Measurements from ENCODE around the gene E2F1. TPM values are rescaled to one million over a fixed set of nuclear protein-coding genes. Genes with fewer than 3 reads are reported as not detected.

Gene E2F1, protein sequence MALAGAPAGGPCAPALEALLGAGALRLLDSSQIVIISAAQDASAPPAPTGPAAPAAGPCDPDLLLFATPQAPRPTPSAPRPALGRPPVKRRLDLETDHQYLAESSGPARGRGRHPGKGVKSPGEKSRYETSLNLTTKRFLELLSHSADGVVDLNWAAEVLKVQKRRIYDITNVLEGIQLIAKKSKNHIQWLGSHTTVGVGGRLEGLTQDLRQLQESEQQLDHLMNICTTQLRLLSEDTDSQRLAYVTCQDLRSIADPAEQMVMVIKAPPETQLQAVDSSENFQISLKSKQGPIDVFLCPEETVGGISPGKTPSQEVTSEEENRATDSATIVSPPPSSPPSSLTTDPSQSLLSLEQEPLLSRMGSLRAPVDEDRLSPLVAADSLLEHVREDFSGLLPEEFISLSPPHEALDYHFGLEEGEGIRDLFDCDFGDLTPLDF
- 66.0 TPM for total RNA-seq (ENCODE audit: unreplicated experiment)
- long read RNA-seq, transcript E2F1-201 (7 exons, 2,503 nt), result major isoform, 8 of 12 reads
- long read RNA-seq, partial matches to known transcripts, result 2 of 12 reads
- long read RNA-seq, other reads (novel, unspliced or antisense), result 2 of 12 reads

DNA sequence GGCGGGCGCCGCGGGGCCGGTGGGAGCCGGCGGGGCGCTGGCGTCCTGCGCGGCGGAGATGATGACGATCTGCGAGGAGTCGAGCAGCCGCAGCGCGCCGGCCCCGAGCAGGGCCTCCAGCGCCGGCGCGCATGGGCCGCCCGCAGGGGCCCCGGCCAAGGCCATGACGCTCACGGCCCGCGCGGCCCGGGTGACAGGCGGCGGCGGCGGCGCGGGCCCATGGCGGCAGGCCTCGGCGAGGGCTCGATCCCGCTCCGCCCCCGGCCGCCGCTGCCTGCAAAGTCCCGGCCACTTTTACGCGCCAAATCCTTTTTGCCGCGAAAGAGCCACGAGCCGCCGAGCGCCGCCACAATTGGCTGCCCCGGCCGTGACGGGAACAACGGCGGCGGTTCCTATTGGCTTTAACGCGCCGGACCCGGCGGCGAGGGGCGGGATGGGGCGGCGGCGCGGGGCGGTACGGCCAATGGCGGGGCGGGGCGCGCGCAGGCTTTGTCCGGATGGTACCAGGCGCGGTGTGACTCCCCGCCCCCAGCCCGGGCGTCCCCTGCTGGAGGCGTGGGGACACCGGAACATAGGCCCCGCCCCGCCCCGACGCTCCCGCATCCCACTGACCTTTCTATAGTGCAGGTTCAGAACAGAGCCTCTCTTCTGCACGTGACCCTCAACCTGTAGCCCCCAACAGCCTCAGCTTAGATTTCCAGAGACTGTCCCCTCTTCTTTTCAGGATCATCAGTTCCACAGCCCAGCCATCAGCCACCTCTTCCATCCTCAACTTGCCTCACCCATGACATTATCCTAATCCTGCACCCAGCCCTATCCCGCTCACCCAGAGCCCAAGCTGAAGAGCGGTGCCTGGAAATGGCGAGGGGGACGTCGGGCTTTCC, at the start of gene E2F1:
E2F1 (minus strand) TSS at position 286 of the 884 bp plus-strand sequence; CDS start at position 165, 121 bp downstream.
- peak within 1 kb of the TSS; percentile 88 for H3K4me3 Mint-ChIP-seq (ENCODE audit: unreplicated experiment)
- TF ChIP-seq, protein P1, sequence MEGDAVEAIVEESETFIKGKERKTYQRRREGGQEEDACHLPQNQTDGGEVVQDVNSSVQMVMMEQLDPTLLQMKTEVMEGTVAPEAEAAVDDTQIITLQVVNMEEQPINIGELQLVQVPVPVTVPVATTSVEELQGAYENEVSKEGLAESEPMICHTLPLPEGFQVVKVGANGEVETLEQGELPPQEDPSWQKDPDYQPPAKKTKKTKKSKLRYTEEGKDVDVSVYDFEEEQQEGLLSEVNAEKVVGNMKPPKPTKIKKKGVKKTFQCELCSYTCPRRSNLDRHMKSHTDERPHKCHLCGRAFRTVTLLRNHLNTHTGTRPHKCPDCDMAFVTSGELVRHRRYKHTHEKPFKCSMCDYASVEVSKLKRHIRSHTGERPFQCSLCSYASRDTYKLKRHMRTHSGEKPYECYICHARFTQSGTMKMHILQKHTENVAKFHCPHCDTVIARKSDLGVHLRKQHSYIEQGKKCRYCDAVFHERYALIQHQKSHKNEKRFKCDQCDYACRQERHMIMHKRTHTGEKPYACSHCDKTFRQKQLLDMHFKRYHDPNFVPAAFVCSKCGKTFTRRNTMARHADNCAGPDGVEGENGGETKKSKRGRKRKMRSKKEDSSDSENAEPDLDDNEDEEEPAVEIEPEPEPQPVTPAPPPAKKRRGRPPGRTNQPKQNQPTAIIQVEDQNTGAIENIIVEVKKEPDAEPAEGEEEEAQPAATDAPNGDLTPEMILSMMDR (IDR thresholded peaks at IDR 0.05; ENCODE audit: partially characterized antibody, unreplicated experiment), result no peak
- H3K9me3 Mint-ChIP-seq (ENCODE audit: unreplicated experiment), result peaks cover 10% of the 10 kb centered on the region
- peaks cover 22% of the 10 kb centered on the region for H3K4me1 Mint-ChIP-seq (ENCODE audit: low read depth, unreplicated experiment)
- H3K27me3 Mint-ChIP-seq (ENCODE audit: unreplicated experiment), result peaks cover 16% of the 10 kb centered on the region
- DNase-seq, result peak; percentile 99
- peak within 1 kb of the TSS; percentile 96 for H3K27ac Mint-ChIP-seq (ENCODE audit: unreplicated experiment)
- no peaks in the 10 kb centered on the region for H3K36me3 Mint-ChIP-seq (ENCODE audit: unreplicated experiment)

DNA sequence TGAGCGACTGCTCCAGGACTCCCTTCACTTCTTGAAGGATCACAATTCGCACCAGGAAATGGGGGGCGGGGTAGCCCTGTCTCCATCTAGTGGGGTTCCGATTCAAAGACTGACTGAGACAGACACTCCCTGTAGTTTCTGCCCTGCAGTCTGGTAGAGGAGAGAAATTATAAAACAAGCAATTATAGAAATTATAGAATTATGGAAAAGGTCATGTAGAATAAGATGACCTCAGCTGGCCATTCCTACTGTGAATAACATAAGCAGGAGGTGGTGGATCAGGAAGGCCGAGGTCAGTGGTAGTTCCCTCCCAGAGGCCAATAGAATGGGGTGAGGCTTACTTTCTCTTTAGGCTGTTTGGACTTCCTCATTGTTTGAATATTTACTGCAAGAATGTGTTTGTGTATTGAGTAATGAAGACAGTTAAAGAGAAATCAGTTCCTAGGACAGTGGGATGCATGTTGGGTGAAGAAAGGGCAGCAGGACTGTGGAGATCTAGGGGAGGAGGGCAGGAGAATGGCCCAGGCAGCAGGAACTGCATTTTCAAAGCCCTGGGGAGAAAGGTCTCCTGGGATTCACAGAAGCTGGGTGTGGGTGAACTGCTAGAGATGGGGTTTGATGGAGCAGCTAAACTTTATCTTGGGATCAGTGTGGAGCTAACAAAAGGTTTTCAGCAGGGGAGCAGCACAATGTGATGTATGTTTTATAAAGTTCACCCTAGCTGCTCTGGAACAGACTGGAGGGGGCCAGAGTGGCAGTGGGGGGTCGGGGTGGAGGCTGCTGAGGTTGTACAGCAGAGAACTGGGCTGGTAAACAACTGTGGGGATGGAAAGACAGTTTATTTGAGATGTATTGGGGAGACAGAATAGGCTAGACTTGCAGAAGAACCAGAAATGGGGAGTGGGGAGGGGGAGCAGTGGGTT, 47.7 kb upstream of the E2F1 start:
- no peak overlapping the region for H3K4me3 Mint-ChIP-seq (ENCODE audit: unreplicated experiment)
- peaks cover 15% of the 10 kb centered on the region for H3K9me3 Mint-ChIP-seq (ENCODE audit: unreplicated experiment)
- H3K4me1 Mint-ChIP-seq (ENCODE audit: low read depth, unreplicated experiment), result peaks cover 6% of the 10 kb centered on the region
- H3K36me3 Mint-ChIP-seq (ENCODE audit: unreplicated experiment), result peaks cover 15% of the 10 kb centered on the region
- TF ChIP-seq, protein P1 (IDR thresholded peaks at IDR 0.05; ENCODE audit: partially characterized antibody, unreplicated experiment), result no peak
- H3K27ac Mint-ChIP-seq (ENCODE audit: unreplicated experiment), result no peak overlapping the region
- H3K27me3 Mint-ChIP-seq (ENCODE audit: unreplicated experiment), result peaks cover 10% of the 10 kb centered on the region
- no peak for DNase-seq

DNA sequence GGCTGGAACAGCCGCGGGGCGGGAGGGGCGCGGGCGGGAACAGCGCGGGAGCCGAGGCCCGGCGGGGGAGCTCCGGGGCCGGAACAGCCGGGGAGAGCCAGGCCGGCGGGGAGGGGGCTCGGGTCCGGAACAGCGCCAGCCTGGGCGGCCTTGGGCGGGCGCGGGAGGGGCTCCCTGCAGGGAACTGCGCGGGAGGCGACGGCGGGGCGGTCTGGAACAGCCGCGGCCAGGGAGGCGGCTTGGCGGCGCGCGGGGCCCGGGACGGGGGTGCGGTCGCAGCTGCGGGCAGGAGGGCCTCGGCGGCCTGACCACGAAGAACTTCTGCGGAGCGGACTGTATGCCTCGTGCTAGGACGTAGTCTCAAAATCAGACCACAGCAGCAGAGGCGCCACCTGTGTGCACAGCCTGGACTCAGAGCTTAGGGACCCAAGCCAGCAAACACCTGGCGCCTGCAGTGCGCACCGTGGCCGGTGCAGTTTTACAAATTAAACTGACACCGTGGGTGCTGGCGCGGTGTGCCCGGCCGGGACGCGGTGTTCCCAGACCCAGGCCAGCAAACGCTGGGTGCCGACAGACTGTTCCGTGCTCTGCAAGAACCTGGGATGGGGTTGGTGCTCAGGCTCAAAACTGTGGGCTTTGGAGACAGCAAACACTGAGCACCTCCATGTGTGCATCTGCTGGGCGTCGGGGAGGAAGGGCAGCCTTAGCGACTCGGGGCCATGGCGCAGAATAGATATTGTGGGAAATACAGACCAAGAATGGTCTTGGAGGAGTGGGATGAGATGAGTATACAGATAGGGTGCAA, 46.2 kb upstream of the E2F1 start:
- Mint-ChIP-seq H3K27ac (ENCODE audit: unreplicated experiment) (peak overlapping the region; percentile 48), H3K9me3 (ENCODE audit: unreplicated experiment) (peaks cover 15% of the 10 kb centered on the region), H3K36me3 (ENCODE audit: unreplicated experiment) (peaks cover 10% of the 10 kb centered on the region), H3K27me3 (ENCODE audit: unreplicated experiment) (peaks cover 9% of the 10 kb centered on the region), H3K4me3 (ENCODE audit: unreplicated experiment) (peak overlapping the region; percentile 81), H3K4me1 (ENCODE audit: low read depth, unreplicated experiment) (peaks cover 6% of the 10 kb centered on the region)
- DNase-seq, result peak; percentile 89
- TF ChIP-seq, protein P1 (IDR thresholded peaks at IDR 0.05; ENCODE audit: partially characterized antibody, unreplicated experiment), result no peak

DNA sequence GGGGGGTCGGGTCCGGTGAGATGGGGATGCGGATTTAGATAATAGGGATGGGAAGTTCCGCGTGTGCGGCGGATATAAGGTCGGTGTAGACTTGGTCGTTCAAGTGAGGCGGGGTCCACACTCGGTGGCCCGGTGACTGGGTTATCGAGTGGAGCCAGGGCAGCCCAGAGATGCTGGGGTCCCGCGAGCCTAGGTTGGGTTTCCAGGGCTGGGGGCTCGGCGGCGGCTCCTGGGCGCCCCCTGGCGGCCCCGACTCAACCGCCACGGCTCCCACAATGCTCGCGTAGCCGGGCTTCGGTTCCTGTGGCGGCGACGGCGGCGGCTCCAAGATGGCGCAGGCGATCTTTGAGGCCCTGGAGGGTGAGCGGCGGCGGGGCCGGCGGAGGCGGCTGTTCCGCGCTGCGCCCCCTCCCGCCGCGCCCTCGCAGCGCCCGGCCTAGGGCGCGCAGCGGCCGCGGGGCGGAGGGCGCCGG, 45.5 kb upstream of the E2F1 start, which contains the start of gene ZNF341:
ZNF341 (plus strand) TSS at position 304 of the 473 bp plus-strand sequence; CDS start at position 330, 26 bp downstream.
- DNase-seq, result peak; percentile 92
- H3K27ac Mint-ChIP-seq (ENCODE audit: unreplicated experiment), result peak within 1 kb of the TSS; percentile 85

More for the DNA sequence above, 45.5 kb upstream of the E2F1 start, which contains the start of gene ZNF341:
- Mint-ChIP-seq H3K4me3 (ENCODE audit: unreplicated experiment) (peak within 1 kb of the TSS; percentile 85), H3K27me3 (ENCODE audit: unreplicated experiment) (peaks cover 11% of the 10 kb centered on the region), H3K9me3 (ENCODE audit: unreplicated experiment) (peaks cover 13% of the 10 kb centered on the region), H3K36me3 (ENCODE audit: unreplicated experiment) (peaks cover 6% of the 10 kb centered on the region), H3K4me1 (ENCODE audit: low read depth, unreplicated experiment) (peaks cover 6% of the 10 kb centered on the region)
- TF ChIP-seq, protein P1 (IDR thresholded peaks at IDR 0.05; ENCODE audit: partially characterized antibody, unreplicated experiment), result peak; percentile 88

Measured in glutamatergic neuron (in vitro differentiated cells).